Activated gamma-delta T cell (primary cell): ENCODE measurements around the gene LFNG.
"Not testable (repeated sequence)": the region's sequence is repeated elsewhere in the genome, so short reads cannot be mapped to it uniquely, and the experiment has no call there.

Experiments
- DNase-seq: peaks from one replicate; lab custom pipeline; 2025; lab: John Stamatoyannopoulos, UW

Gene LFNG

GRCh38 chr7:2544541-2545188 is 25.1 kb downstream of the LFNG start:
- no peak for DNase-seq

- DNase-seq: no peak
Observed at GRCh38 chr7:2545746-2546425, 26.3 kb downstream of the LFNG start.

GRCh38 chr7:2546776-2547586 is 27.4 kb downstream of the LFNG start:
- no peak for DNase-seq

- no peak for DNase-seq
Observed at GRCh38 chr7:2551418-2551817, 31.8 kb downstream of the LFNG start.

- no peak for DNase-seq
Observed at GRCh38 chr7:2553108-2553507, 33.5 kb downstream of the LFNG start.

GRCh38 chr7:2553831-2554581 is 34.4 kb downstream of the LFNG start:
- DNase-seq: no peak

GRCh38 chr7:2554661-2555111 is 35.1 kb downstream of the LFNG start:
- DNase-seq: no peak

- DNase-seq: peak; percentile 89
Observed at GRCh38 chr7:2555121-2556052, 35.8 kb downstream of the LFNG start, which contains the start of gene BRAT1. TSS of gene BRAT1 (minus strand) at chr7:2555524. CDS start at chr7:2554431, 1,093 bp downstream.

GRCh38 chr7:2558629-2559282 is 39.2 kb downstream of the LFNG start, which contains the start of gene IQCE:
TSS of gene IQCE (plus strand) at chr7:2558979. CDS start at chr7:2559182, 203 bp downstream.
- DNase-seq: peak; percentile 88

- no peak for DNase-seq
Observed at GRCh38 chr7:2559283-2559950, 39.8 kb downstream of the LFNG start.

GRCh38 chr7:2563955-2564354 is 44.4 kb downstream of the LFNG start:
- not testable (repeated sequence) for DNase-seq

- DNase-seq: no peak
Observed at GRCh38 chr7:2564970-2565540, 45.5 kb downstream of the LFNG start.

- DNase-seq: no peak
Observed at GRCh38 chr7:2566348-2566889, 46.8 kb downstream of the LFNG start.

GRCh38 chr7:2566890-2567678 is 47.5 kb downstream of the LFNG start:
- DNase-seq: no peak

GRCh38 chr7:2567679-2568278 is 48.2 kb downstream of the LFNG start:
- DNase-seq: no peak

- DNase-seq: no peak
Observed at GRCh38 chr7:2568521-2569223, 49.1 kb downstream of the LFNG start.

GRCh38 chr7:2569421-2569820 is 49.8 kb downstream of the LFNG start:
- DNase-seq: no peak
